ENCODE results near the gene ERGIC1. TPM values are rescaled to one million over a fixed set of nuclear protein-coding genes. Genes with fewer than 3 reads are reported as not detected.

The ERGIC1 gene
- total and polyA plus RNA-seq, 2 experiments from 2014 or later: 25.2 to 92.2 TPM

- TF ChIP-seq, protein P1, sequence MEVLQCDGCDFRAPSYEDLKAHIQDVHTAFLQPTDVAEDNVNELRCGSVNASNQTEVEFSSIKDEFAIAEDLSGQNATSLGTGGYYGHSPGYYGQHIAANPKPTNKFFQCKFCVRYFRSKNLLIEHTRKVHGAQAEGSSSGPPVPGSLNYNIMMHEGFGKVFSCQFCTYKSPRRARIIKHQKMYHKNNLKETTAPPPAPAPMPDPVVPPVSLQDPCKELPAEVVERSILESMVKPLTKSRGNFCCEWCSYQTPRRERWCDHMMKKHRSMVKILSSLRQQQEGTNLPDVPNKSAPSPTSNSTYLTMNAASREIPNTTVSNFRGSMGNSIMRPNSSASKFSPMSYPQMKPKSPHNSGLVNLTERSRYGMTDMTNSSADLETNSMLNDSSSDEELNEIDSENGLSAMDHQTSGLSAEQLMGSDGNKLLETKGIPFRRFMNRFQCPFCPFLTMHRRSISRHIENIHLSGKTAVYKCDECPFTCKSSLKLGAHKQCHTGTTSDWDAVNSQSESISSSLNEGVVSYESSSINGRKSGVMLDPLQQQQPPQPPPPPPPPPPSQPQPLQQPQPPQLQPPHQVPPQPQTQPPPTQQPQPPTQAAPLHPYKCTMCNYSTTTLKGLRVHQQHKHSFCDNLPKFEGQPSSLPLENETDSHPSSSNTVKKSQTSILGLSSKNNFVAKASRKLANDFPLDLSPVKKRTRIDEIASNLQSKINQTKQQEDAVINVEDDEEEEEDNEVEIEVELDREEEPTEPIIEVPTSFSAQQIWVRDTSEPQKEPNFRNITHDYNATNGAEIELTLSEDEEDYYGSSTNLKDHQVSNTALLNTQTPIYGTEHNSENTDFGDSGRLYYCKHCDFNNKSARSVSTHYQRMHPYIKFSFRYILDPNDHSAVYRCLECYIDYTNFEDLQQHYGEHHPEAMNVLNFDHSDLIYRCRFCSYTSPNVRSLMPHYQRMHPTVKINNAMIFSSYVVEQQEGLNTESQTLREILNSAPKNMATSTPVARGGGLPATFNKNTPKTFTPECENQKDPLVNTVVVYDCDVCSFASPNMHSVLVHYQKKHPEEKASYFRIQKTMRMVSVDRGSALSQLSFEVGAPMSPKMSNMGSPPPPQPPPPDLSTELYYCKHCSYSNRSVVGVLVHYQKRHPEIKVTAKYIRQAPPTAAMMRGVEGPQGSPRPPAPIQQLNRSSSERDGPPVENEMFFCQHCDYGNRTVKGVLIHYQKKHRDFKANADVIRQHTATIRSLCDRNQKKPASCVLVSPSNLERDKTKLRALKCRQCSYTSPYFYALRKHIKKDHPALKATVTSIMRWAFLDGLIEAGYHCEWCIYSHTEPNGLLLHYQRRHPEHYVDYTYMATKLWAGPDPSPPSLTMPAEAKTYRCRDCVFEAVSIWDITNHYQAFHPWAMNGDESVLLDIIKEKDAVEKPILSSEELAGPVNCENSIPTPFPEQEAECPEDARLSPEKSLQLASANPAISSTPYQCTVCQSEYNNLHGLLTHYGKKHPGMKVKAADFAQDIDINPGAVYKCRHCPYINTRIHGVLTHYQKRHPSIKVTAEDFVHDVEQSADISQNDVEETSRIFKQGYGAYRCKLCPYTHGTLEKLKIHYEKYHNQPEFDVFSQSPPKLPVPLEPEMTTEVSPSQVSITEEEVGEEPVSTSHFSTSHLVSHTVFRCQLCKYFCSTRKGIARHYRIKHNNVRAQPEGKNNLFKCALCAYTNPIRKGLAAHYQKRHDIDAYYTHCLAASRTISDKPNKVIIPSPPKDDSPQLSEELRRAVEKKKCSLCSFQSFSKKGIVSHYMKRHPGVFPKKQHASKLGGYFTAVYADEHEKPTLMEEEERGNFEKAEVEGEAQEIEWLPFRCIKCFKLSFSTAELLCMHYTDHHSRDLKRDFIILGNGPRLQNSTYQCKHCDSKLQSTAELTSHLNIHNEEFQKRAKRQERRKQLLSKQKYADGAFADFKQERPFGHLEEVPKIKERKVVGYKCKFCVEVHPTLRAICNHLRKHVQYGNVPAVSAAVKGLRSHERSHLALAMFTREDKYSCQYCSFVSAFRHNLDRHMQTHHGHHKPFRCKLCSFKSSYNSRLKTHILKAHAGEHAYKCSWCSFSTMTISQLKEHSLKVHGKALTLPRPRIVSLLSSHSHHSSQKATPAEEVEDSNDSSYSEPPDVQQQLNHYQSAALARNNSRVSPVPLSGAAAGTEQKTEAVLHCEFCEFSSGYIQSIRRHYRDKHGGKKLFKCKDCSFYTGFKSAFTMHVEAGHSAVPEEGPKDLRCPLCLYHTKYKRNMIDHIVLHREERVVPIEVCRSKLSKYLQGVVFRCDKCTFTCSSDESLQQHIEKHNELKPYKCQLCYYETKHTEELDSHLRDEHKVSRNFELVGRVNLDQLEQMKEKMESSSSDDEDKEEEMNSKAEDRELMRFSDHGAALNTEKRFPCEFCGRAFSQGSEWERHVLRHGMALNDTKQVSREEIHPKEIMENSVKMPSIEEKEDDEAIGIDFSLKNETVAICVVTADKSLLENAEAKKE (CRISPR knock-in tag; IDR thresholded peaks at IDR 0.05): no peak
- TF ChIP-seq POLR2AphosphoS5 (IDR thresholded peaks at IDR 0.05; ENCODE audit: low read depth): no peak
- TF ChIP-seq NANOG (IDR thresholded peaks at IDR 0.05; ENCODE audit: borderline replicate concordance): no peak
- TF ChIP-seq ZNF331 (CRISPR knock-in tag; IDR thresholded peaks at IDR 0.05; ENCODE audit: low read depth): no peak
- TF ChIP-seq STAT1 (IDR thresholded peaks at IDR 0.05; ENCODE audit: unreplicated experiment): no peak
- TF ChIP-seq ZNF114 (CRISPR knock-in tag; IDR thresholded peaks at IDR 0.05): no peak
- TF ChIP-seq EZH2phosphoT487 (IDR thresholded peaks at IDR 0.05; ENCODE audit: unreplicated experiment): no peak
Measured at GRCh38 chr5:172845576-172845975, 11.5 kb downstream of the ERGIC1 start (continued).

- H3K4me1 Mint-ChIP-seq: peaks cover 29% of the 10 kb centered on the region
- Histone ChIP-seq H4K20me1 (replicated peaks; ENCODE audit: insufficient read depth) (peaks cover 63% of the 10 kb centered on the region), H3K27me3 (ENCODE audit: insufficient read depth) (no peaks in the 10 kb centered on the region), H3K27ac (ENCODE audit: low read depth) (no peak overlapping the region), H3K9me2 (ENCODE audit: insufficient read depth) (no peaks in the 10 kb centered on the region), H3K4me2 (no peak overlapping the region), H3F3A (replicated peaks; ENCODE audit: low read depth) (no peaks in the 10 kb centered on the region), H3K36me3 (ENCODE audit: insufficient read depth) (no peaks in the 10 kb centered on the region), H3K4me1 (ENCODE audit: insufficient read depth) (peaks cover 14% of the 10 kb centered on the region; the same call in 1 of the 2 replicates), H3K79me2 (replicated peaks; ENCODE audit: insufficient read depth) (peaks cover 96% of the 10 kb centered on the region), H3K4me3 (no peak overlapping the region), H2AFZ (no peak overlapping the region)
- no peak overlapping the region for H3K27ac Mint-ChIP-seq
- H3K4me3 Mint-ChIP-seq: no peak overlapping the region
- peaks cover 12% of the 10 kb centered on the region; the same call in 2 of the 3 replicates for H3K36me3 Mint-ChIP-seq (ENCODE audit: low read depth)
- H3K9me3 Mint-ChIP-seq: no peaks in the 10 kb centered on the region; the same call in 2 of the 3 replicates
- peaks cover 8% of the 10 kb centered on the region for H3K27me3 Mint-ChIP-seq (ENCODE audit: insufficient read depth, low read depth, poor library complexity)
- ATAC-seq (no peak), DNase-seq (ENCODE audit: low spot score) (no peak)
- TF ChIP-seq POLR2AphosphoS5 (IDR thresholded peaks at IDR 0.05; ENCODE audit: low read depth): no peak
- TF ChIP-seq, protein P2, sequence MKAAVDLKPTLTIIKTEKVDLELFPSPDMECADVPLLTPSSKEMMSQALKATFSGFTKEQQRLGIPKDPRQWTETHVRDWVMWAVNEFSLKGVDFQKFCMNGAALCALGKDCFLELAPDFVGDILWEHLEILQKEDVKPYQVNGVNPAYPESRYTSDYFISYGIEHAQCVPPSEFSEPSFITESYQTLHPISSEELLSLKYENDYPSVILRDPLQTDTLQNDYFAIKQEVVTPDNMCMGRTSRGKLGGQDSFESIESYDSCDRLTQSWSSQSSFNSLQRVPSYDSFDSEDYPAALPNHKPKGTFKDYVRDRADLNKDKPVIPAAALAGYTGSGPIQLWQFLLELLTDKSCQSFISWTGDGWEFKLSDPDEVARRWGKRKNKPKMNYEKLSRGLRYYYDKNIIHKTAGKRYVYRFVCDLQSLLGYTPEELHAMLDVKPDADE (IDR thresholded peaks at IDR 0.05): no peak
- TF ChIP-seq CREB1 (CRISPR knock-in tag; IDR thresholded peaks at IDR 0.05; ENCODE audit: low read depth): no peak
- no peak for TF ChIP-seq JUNB (IDR thresholded peaks at IDR 0.05; ENCODE audit: unreplicated experiment)
- TF ChIP-seq REST (IDR thresholded peaks at IDR 0.05; ENCODE audit: unreplicated experiment): no peak
- no peak for TF ChIP-seq ZNF114 (CRISPR knock-in tag; IDR thresholded peaks at IDR 0.05)
- TF ChIP-seq NANOG (IDR thresholded peaks at IDR 0.05; ENCODE audit: borderline replicate concordance): no peak
- no peak for TF ChIP-seq STAT1 (IDR thresholded peaks at IDR 0.05; ENCODE audit: unreplicated experiment)
- TF ChIP-seq ZNF331 (CRISPR knock-in tag; IDR thresholded peaks at IDR 0.05; ENCODE audit: low read depth): no peak
- TF ChIP-seq, protein P3, sequence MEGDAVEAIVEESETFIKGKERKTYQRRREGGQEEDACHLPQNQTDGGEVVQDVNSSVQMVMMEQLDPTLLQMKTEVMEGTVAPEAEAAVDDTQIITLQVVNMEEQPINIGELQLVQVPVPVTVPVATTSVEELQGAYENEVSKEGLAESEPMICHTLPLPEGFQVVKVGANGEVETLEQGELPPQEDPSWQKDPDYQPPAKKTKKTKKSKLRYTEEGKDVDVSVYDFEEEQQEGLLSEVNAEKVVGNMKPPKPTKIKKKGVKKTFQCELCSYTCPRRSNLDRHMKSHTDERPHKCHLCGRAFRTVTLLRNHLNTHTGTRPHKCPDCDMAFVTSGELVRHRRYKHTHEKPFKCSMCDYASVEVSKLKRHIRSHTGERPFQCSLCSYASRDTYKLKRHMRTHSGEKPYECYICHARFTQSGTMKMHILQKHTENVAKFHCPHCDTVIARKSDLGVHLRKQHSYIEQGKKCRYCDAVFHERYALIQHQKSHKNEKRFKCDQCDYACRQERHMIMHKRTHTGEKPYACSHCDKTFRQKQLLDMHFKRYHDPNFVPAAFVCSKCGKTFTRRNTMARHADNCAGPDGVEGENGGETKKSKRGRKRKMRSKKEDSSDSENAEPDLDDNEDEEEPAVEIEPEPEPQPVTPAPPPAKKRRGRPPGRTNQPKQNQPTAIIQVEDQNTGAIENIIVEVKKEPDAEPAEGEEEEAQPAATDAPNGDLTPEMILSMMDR (conservative IDR thresholded peaks at IDR 0.05; ENCODE audit: low read depth in 2 of 2): no peak
Measured at GRCh38 chr5:172846249-172846648, 12.2 kb downstream of the ERGIC1 start.
